ENCODE measurements around the gene L3MBTL4.

Gene L3MBTL4

DNA sequence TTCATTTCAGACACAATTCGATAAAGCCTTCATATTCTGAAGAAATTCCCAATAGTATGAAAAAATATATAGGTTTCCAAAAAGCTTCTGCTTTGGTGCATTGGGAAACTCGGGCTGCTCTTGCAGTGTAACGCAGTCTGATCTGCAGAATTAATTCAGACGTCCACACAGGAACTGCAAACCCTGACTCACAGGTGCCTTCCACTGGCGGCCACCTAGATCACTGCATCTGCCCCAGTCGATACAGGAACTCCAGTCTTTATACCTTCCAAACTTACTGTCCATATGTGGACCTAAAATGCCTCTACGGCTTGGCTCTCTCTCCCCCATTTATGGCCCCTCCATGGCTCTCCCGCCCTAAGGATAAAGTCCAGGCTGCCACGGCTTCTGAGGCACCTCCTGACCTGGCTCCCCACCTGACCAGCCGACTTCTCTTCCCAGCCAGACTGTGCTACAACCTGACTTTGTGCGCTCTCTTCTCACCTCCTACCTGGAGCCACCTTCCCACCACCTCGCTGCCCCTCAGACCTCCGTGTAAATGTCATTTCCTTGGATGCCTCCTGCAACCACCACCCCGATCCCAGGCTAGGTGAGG is 39.7 kb downstream of the L3MBTL4 start:
- TF ChIP-seq, protein P1, sequence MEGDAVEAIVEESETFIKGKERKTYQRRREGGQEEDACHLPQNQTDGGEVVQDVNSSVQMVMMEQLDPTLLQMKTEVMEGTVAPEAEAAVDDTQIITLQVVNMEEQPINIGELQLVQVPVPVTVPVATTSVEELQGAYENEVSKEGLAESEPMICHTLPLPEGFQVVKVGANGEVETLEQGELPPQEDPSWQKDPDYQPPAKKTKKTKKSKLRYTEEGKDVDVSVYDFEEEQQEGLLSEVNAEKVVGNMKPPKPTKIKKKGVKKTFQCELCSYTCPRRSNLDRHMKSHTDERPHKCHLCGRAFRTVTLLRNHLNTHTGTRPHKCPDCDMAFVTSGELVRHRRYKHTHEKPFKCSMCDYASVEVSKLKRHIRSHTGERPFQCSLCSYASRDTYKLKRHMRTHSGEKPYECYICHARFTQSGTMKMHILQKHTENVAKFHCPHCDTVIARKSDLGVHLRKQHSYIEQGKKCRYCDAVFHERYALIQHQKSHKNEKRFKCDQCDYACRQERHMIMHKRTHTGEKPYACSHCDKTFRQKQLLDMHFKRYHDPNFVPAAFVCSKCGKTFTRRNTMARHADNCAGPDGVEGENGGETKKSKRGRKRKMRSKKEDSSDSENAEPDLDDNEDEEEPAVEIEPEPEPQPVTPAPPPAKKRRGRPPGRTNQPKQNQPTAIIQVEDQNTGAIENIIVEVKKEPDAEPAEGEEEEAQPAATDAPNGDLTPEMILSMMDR (IDR thresholded peaks at IDR 0.05; ENCODE audit: low read depth, low read length, missing control alignments): no peak
- DNase-seq (ENCODE audit: low read depth): no peak
- no peak overlapping the region for H3K4me3 ChIP-seq (ENCODE audit: low read depth, low read length)

DNA sequence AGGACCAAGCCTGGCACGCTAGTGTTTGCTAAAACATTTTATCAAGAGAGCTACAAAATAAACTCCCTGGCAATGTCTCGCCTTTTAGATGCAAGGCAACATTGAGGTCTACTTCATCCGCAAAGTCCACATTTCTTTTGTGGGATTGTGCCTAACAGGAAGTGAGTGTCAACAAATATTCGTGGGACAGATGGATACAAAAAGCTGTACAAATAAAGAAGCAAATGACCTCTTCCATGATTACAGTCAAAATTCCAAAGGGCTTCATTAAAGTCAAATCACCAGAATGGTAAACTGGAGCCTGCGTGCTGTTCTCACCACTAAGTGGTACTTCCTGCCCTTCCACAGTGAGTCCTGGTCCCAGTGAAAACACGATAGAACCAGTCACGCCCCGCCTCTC is 40.4 kb downstream of the L3MBTL4 start:
- no peak for DNase-seq (ENCODE audit: low read depth)
- TF ChIP-seq, protein P1 (IDR thresholded peaks at IDR 0.05; ENCODE audit: low read depth, low read length, missing control alignments): no peak
- no peak overlapping the region for H3K4me3 ChIP-seq (ENCODE audit: low read depth, low read length)

DNA sequence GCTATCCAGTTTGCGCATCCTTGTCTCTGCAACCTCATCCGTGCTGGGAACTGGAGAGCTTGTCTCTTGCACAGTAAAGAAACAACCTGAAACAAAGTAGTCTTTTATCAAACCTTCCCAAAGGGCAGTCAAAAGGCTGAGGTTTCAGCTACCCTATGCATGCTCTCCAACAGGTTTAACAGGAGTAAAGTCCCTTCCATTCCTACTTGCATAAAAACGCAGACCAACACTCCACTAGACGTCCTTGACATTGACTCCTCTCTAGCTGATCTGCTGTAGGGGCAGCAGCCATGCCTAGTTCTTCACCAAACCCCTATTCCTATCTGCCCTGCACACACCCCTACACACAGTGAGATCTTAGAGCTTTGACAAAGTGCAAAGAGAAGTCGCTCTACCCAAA is 41.5 kb downstream of the L3MBTL4 start:
- TF ChIP-seq, protein P1 (IDR thresholded peaks at IDR 0.05; ENCODE audit: low read depth, low read length, missing control alignments): no peak
- no peak for DNase-seq (ENCODE audit: low read depth)
- no peak overlapping the region for H3K4me3 ChIP-seq (ENCODE audit: low read depth, low read length)

DNA sequence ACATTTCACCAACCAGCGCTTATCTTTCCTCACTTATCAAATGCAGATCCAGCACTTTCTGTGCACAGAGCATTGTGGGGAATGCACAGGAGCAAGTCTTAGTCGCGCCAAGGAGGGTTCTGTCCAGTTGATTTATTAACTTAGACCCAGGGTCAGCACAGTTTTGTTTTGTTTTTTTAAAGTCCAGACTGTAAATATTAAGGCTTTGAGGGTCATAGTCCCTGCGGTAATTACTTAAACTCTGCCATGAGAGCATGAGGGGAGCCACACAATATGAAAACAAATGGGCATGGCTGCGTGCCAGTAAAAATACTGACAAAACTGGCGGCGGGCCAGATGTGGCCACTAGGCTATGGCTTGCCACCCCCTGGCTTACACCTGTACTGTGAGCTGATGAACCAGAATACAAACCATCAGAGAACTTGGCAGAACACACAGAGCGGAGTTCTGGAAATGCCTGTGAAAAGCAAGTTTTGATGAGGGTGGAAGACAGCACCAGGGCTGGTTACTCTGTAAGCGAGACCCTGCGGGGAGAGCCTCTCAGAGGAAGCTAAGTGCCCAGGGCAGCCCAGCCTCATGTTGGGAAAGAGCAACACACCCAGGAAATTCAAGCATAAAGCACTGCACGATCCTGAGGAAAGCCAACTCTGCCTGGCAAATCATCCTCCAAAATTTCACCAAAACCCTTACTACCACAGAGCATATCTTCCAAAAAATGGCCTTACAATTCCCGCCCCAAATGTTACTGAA is 43.6 kb downstream of the L3MBTL4 start:
- TF ChIP-seq, protein P1 (IDR thresholded peaks at IDR 0.05; ENCODE audit: low read depth, low read length, missing control alignments): no peak
- H3K4me3 ChIP-seq (ENCODE audit: low read depth, low read length): no peak overlapping the region
- DNase-seq (ENCODE audit: low read depth): no peak

DNA sequence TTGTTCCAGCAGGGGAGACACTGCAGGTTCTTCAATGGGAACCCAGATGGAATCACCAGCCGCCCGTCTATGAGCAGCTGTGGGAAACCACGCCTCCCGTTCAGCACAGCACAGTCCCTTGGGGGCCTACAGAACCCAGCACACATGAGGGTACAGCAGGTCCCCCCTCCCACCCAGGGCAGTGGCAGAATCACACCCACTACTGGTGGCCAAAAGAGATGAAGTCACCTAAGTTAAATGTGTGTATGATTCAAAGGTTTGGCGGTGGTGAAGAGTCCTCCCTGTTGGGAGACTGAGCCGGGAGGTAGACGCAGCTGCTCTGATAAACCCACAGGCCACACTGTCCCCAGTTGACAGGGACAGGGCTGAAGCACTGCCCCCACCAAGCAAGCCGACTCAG is 44.3 kb downstream of the L3MBTL4 start:
- TF ChIP-seq, protein P1 (IDR thresholded peaks at IDR 0.05; ENCODE audit: low read depth, low read length, missing control alignments): no peak
- no peak for DNase-seq (ENCODE audit: low read depth)
- no peak overlapping the region for H3K4me3 ChIP-seq (ENCODE audit: low read depth, low read length)

DNA sequence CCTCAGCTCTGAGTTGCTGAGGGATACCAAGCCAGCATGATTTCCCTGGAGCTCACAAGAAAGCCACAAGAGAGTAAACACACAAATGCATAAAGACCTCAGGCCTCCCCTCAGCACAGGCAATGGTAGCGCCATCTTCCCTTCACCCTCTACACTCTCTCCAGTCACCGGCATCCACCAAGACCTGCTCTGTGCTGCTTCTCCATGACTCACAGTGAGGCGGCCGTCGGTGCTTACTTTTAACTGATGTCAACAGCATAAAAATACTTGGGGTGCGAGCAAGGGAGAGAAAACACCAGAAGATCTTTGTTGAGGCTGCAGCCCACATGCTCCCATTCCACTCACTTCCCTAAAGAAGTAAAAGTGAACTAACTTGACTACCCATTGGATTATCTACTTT is 46.7 kb downstream of the L3MBTL4 start:
- TF ChIP-seq, protein P1 (IDR thresholded peaks at IDR 0.05; ENCODE audit: low read depth, low read length, missing control alignments): no peak
- H3K4me3 ChIP-seq (ENCODE audit: low read depth, low read length): no peak overlapping the region
- no peak for DNase-seq (ENCODE audit: low read depth)

DNA sequence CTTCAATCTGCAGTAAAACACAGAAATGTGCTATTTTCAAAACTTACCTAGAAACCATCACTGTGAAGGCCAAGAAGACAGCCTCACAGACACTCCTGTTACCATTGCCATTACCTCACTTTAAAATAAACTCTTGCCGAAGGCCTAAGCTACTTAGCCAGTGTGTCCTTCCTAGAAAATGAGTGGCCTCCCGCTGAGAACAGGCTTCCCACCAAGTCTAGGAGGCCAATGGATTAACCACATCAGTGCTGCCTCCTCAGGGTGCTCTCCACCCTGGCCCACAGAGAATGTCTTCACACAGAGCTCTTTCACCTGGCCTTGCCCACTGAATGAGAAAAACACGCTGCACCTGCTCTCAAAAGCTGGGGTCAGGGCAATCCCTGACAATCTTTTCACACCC is 47.5 kb downstream of the L3MBTL4 start:
- H3K4me3 ChIP-seq (ENCODE audit: low read depth, low read length): no peak overlapping the region
- DNase-seq (ENCODE audit: low read depth): no peak
- TF ChIP-seq, protein P1 (IDR thresholded peaks at IDR 0.05; ENCODE audit: low read depth, low read length, missing control alignments): no peak

Measured in GM12864 (cell line).